GM23338 (cell line): ENCODE data around the gene LGALS14.

ENCODE experiments used
- EZH2 ChIP-seq: fragments of 200-600 bp; sonication (generic); IDR thresholded peaks from one replicate; pipeline ENCODE4 v1.8.0; 2017; ENCODE audit warnings: antibody characterized with exemption, mild to moderate bottlenecking, low read depth; ENCODE audit not compliant: unreplicated experiment
- EZH2phosphoT487 ChIP-seq: fragments of 200-600 bp; sonication (generic); IDR thresholded peaks from one replicate; pipeline ENCODE4 v1.8.1; 2018; ENCODE audit warnings: antibody characterized with exemption; ENCODE audit not compliant: unreplicated experiment
- JUNB ChIP-seq: IDR thresholded peaks from one replicate; pipeline ENCODE4 v1.6.1; 2016; ENCODE audit warnings: antibody characterized with exemption; ENCODE audit not compliant: unreplicated experiment
- NANOG ChIP-seq: IDR thresholded peaks from 2 replicates; pipeline ENCODE4 v1.6.1; 2016; ENCODE audit warnings: antibody characterized with exemption, borderline replicate concordance
- POLR2AphosphoS5 ChIP-seq: IDR thresholded peaks from 2 replicates; pipeline ENCODE4 v1.6.1; 2016; ENCODE audit warnings: antibody characterized with exemption, low read depth
- ZNF114 ChIP-seq: fragments of 250-450 bp; sonication (Bioruptor Pico); IDR thresholded peaks from 2 replicates; pipeline ENCODE4 v1.5.0; 2020; ENCODE audit warnings: mild to moderate bottlenecking, moderate library complexity
- ZNF331 ChIP-seq: fragments of 250-450 bp; sonication (Bioruptor Pico); IDR thresholded peaks from 2 replicates; pipeline ENCODE4 v1.5.0; 2020; ENCODE audit warnings: low read depth, mild to moderate bottlenecking, moderate library complexity
- TF ChIP-seq, protein P1 (sequence below), 2 experiments: fragments of 200-600 bp in 1 of 2; sonication (generic) in 1 of 2; conservative IDR thresholded peaks; 2 replicates each; pipeline versions ENCODE4 v1.5.1 to v1.6.1; 2016 to 2017; ENCODE audit warnings: antibody characterized with exemption in 2 of 2, low read depth in 2 of 2, mild to moderate bottlenecking in 2 of 2, moderate library complexity in 1 of 2
- TF ChIP-seq, protein P2 (sequence below): IDR thresholded peaks from one replicate; pipeline ENCODE4 v1.6.1; 2018; ENCODE audit warnings: antibody characterized with exemption; ENCODE audit not compliant: unreplicated experiment

DNA sequence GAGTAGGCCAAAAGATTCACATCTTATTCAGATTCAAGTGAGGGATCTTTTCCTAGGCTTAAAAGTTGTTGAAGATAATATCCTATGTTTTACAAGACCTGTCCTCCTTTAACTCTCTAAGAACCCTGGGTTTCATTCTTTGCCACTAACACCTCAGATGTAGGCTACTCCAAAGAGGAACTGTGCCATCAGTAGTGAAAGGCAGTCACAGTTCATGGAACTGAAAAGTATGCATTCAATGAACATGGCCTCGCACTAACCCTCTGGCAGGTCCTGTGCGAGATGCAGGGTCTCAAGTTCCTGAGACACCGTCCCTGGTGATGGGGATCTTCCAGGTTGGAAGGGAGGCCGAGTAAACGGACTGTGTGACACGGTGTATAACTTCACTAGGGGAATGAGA lies 4.3 kb downstream of the LGALS14 start:
- no peak for TF ChIP-seq EZH2phosphoT487
- TF ChIP-seq, protein P1, sequence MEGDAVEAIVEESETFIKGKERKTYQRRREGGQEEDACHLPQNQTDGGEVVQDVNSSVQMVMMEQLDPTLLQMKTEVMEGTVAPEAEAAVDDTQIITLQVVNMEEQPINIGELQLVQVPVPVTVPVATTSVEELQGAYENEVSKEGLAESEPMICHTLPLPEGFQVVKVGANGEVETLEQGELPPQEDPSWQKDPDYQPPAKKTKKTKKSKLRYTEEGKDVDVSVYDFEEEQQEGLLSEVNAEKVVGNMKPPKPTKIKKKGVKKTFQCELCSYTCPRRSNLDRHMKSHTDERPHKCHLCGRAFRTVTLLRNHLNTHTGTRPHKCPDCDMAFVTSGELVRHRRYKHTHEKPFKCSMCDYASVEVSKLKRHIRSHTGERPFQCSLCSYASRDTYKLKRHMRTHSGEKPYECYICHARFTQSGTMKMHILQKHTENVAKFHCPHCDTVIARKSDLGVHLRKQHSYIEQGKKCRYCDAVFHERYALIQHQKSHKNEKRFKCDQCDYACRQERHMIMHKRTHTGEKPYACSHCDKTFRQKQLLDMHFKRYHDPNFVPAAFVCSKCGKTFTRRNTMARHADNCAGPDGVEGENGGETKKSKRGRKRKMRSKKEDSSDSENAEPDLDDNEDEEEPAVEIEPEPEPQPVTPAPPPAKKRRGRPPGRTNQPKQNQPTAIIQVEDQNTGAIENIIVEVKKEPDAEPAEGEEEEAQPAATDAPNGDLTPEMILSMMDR (conservative IDR thresholded peaks at IDR 0.05; ENCODE audit: low read depth in 2 of 2) = no peak
- TF ChIP-seq POLR2AphosphoS5 = no peak
- TF ChIP-seq, protein P2, sequence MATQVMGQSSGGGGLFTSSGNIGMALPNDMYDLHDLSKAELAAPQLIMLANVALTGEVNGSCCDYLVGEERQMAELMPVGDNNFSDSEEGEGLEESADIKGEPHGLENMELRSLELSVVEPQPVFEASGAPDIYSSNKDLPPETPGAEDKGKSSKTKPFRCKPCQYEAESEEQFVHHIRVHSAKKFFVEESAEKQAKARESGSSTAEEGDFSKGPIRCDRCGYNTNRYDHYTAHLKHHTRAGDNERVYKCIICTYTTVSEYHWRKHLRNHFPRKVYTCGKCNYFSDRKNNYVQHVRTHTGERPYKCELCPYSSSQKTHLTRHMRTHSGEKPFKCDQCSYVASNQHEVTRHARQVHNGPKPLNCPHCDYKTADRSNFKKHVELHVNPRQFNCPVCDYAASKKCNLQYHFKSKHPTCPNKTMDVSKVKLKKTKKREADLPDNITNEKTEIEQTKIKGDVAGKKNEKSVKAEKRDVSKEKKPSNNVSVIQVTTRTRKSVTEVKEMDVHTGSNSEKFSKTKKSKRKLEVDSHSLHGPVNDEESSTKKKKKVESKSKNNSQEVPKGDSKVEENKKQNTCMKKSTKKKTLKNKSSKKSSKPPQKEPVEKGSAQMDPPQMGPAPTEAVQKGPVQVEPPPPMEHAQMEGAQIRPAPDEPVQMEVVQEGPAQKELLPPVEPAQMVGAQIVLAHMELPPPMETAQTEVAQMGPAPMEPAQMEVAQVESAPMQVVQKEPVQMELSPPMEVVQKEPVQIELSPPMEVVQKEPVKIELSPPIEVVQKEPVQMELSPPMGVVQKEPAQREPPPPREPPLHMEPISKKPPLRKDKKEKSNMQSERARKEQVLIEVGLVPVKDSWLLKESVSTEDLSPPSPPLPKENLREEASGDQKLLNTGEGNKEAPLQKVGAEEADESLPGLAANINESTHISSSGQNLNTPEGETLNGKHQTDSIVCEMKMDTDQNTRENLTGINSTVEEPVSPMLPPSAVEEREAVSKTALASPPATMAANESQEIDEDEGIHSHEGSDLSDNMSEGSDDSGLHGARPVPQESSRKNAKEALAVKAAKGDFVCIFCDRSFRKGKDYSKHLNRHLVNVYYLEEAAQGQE = no peak
- no peak for TF ChIP-seq NANOG
- TF ChIP-seq ZNF331 = no peak
- no peak for TF ChIP-seq ZNF114 (CRISPR knock-in tag)
- no peak for TF ChIP-seq JUNB
- TF ChIP-seq EZH2 = no peak
